HEK293 (cell line): ENCODE data around the gene REM2.

Source experiments
- CTCF ChIA-PET: fragments of 350-600 bp; formaldehyde crosslinking; extraction: SDS; loops from one replicate; lab custom pipeline; 2021; ENCODE audit warnings: antibody characterized with exemption; lab: Yijun Ruan, JAX
- POLR2A ChIA-PET: fragments of 300-600 bp; formaldehyde crosslinking; extraction: SDS; loops from one replicate; lab custom pipeline; 2020; ENCODE audit warnings: antibody characterized with exemption, inconsistent platforms; lab: Yijun Ruan, JAX
- H3K27ac ChIP-seq: fragments of 200-500 bp; sonication (Bioruptor generic); 2 replicates; pipeline ENCODE4 v1.5.1; 2014; ENCODE audit warnings: low read depth, low read length, control low read depth, inconsistent platforms; ENCODE audit errors: extremely low read depth
- H3K36me3 ChIP-seq, 2 experiments: fragments of 200-500 bp in 1 of 2; sonication (Bioruptor generic) in 1 of 2; 1 replicate in 1 of 2; 2 replicates in 1 of 2; pipeline ENCODE4 v1.5.1; 2014 to 2017; ENCODE audit warnings: inconsistent platforms in 2 of 2, low read length in 2 of 2; ENCODE audit not compliant: control insufficient read depth in 2 of 2, insufficient read depth in 1 of 2
- H3K4me1 ChIP-seq: fragments of 200-500 bp; sonication (Bioruptor generic); 2 replicates; pipeline ENCODE4 v1.5.1; 2014; ENCODE audit warnings: mild to moderate bottlenecking, low read length, inconsistent platforms; ENCODE audit not compliant: control insufficient read depth, insufficient read depth
- H3K4me3 ChIP-seq: 2 replicates; pipeline ENCODE4 v1.5.1; 2011; ENCODE audit warnings: low read depth, mild to moderate bottlenecking, control low read depth, low read length, moderate library complexity
- H3K9me3 ChIP-seq: fragments of 200-500 bp; sonication (Bioruptor generic); 2 replicates; pipeline ENCODE4 v1.5.1; 2014; ENCODE audit warnings: low read depth, low read length, inconsistent platforms; ENCODE audit not compliant: control insufficient read depth, insufficient read depth
- SETDB1 ChIP-seq: IDR thresholded peaks from one replicate; pipeline ENCODE4 v1.6.1; 2017; ENCODE audit warnings: mild to moderate bottlenecking, low read length, moderate library complexity, mixed read lengths; ENCODE audit not compliant: insufficient read length
- TCF7L2 ChIP-seq: IDR thresholded peaks from 2 replicates; pipeline ENCODE4 v1.6.1; 2011; ENCODE audit warnings: low read depth, mild to moderate bottlenecking, inconsistent platforms, low read length, moderate library complexity, borderline replicate concordance
- TRIM28 ChIP-seq: IDR thresholded peaks from 2 replicates; pipeline ENCODE4 v1.6.1; 2011; ENCODE audit warnings: low read length, control low read depth, borderline replicate concordance
- ZFP69B ChIP-seq: fragments of 450-650 bp; formaldehyde crosslinking; IDR thresholded peaks from 2 replicates; pipeline ENCODE4 v1.5.1; 2016; ENCODE audit warnings: missing biosample characterization, missing genetic modification characterization
- ZNF121 ChIP-seq: fragments of 450-650 bp; formaldehyde crosslinking; IDR thresholded peaks from 2 replicates; pipeline ENCODE4 v1.5.1; 2016; ENCODE audit warnings: missing biosample characterization, missing genetic modification characterization
- ZNF223 ChIP-seq: fragments of 450-650 bp; formaldehyde crosslinking; IDR thresholded peaks from 2 replicates; pipeline ENCODE4 v1.5.1; 2016; ENCODE audit warnings: missing biosample characterization, missing genetic modification characterization
- ZNF37A ChIP-seq: fragments of 450-650 bp; IDR thresholded peaks from 2 replicates; pipeline ENCODE4 v1.5.1; 2018; ENCODE audit warnings: missing biosample characterization, missing genetic modification characterization
- ZNF416 ChIP-seq: fragments of 450-650 bp; formaldehyde crosslinking; IDR thresholded peaks from 2 replicates; pipeline ENCODE4 v1.5.1; 2016; ENCODE audit warnings: missing biosample characterization, missing genetic modification characterization
- ZNF558 ChIP-seq: fragments of 450-650 bp; formaldehyde crosslinking; IDR thresholded peaks from 2 replicates; pipeline ENCODE4 v1.5.1; 2016; ENCODE audit warnings: missing biosample characterization, missing genetic modification characterization
- TF ChIP-seq, protein P1 (sequence below): fragments of 450-650 bp; formaldehyde crosslinking; IDR thresholded peaks from 2 replicates; pipeline ENCODE4 v1.5.1; 2017; ENCODE audit warnings: missing biosample characterization, missing genetic modification characterization
- TF ChIP-seq, protein P2 (sequence below): fragments of 450-650 bp; formaldehyde crosslinking; conservative IDR thresholded peaks from 2 replicates; pipeline ENCODE4 v1.5.1; 2016; ENCODE audit warnings: low read depth, missing biosample characterization, missing genetic modification characterization
- TF ChIP-seq, protein P3 (sequence below): fragments of 450-650 bp; formaldehyde crosslinking; IDR thresholded peaks from 2 replicates; pipeline ENCODE4 v1.5.1; 2016; ENCODE audit warnings: missing biosample characterization, missing genetic modification characterization
- TF ChIP-seq, protein P4 (sequence below): fragments of 450-650 bp; formaldehyde crosslinking; IDR thresholded peaks from 2 replicates; pipeline ENCODE4 v1.5.1; 2016; ENCODE audit warnings: missing biosample characterization, missing genetic modification characterization

The REM2 gene

DNA sequence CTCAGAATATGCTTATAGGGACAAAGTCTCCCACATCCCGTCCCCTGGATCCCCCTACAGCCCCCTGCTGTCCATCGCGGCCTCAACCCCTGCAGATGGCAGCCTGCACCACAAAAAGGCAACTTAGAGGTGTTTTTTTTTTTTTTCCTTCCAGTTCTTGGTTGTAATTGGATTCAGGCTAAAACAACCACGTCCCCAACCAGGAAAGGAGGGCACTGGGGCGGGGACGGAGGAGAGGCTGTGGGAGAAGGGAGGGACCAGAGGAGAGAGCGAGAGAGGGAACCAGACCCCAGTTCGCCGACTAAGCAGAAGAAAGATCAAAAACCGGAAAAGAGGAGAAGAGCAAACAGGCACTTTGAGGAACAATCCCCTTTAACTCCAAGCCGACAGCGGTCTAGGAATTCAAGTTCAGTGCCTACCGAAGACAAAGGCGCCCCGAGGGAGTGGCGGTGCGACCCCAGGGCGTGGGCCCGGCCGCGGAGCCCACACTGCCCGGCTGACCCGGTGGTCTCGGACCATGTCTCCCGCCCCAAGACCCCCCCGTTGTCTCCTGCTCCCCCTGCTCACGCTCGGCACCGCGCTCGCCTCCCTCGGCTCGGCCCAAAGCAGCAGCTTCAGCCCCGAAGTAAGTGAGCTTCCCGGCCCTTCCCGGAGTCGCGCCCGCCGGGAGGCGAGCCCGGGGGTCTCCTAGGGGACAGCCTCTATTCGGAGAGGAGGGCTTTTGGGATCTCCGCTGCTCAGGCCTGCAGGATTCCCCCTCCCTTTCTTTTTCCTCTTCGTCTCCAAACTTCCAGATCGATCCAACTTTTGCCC is 46.5 kb upstream of the REM2 start, which contains the start of gene MMP14 (continued):
- TF ChIP-seq, protein P1, sequence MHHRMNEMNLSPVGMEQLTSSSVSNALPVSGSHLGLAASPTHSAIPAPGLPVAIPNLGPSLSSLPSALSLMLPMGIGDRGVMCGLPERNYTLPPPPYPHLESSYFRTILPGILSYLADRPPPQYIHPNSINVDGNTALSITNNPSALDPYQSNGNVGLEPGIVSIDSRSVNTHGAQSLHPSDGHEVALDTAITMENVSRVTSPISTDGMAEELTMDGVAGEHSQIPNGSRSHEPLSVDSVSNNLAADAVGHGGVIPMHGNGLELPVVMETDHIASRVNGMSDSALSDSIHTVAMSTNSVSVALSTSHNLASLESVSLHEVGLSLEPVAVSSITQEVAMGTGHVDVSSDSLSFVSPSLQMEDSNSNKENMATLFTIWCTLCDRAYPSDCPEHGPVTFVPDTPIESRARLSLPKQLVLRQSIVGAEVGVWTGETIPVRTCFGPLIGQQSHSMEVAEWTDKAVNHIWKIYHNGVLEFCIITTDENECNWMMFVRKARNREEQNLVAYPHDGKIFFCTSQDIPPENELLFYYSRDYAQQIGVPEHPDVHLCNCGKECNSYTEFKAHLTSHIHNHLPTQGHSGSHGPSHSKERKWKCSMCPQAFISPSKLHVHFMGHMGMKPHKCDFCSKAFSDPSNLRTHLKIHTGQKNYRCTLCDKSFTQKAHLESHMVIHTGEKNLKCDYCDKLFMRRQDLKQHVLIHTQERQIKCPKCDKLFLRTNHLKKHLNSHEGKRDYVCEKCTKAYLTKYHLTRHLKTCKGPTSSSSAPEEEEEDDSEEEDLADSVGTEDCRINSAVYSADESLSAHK (tag by site-specific recombination) = no peak
- TF ChIP-seq, protein P2, sequence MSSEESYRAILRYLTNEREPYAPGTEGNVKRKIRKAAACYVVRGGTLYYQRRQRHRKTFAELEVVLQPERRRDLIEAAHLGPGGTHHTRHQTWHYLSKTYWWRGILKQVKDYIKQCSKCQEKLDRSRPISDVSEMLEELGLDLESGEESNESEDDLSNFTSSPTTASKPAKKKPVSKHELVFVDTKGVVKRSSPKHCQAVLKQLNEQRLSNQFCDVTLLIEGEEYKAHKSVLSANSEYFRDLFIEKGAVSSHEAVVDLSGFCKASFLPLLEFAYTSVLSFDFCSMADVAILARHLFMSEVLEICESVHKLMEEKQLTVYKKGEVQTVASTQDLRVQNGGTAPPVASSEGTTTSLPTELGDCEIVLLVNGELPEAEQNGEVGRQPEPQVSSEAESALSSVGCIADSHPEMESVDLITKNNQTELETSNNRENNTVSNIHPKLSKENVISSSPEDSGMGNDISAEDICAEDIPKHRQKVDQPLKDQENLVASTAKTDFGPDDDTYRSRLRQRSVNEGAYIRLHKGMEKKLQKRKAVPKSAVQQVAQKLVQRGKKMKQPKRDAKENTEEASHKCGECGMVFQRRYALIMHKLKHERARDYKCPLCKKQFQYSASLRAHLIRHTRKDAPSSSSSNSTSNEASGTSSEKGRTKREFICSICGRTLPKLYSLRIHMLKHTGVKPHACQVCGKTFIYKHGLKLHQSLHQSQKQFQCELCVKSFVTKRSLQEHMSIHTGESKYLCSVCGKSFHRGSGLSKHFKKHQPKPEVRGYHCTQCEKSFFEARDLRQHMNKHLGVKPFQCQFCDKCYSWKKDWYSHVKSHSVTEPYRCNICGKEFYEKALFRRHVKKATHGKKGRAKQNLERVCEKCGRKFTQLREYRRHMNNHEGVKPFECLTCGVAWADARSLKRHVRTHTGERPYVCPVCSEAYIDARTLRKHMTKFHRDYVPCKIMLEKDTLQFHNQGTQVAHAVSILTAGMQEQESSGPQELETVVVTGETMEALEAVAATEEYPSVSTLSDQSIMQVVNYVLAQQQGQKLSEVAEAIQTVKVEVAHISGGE (tag by site-specific recombination) = no peak

DNA sequence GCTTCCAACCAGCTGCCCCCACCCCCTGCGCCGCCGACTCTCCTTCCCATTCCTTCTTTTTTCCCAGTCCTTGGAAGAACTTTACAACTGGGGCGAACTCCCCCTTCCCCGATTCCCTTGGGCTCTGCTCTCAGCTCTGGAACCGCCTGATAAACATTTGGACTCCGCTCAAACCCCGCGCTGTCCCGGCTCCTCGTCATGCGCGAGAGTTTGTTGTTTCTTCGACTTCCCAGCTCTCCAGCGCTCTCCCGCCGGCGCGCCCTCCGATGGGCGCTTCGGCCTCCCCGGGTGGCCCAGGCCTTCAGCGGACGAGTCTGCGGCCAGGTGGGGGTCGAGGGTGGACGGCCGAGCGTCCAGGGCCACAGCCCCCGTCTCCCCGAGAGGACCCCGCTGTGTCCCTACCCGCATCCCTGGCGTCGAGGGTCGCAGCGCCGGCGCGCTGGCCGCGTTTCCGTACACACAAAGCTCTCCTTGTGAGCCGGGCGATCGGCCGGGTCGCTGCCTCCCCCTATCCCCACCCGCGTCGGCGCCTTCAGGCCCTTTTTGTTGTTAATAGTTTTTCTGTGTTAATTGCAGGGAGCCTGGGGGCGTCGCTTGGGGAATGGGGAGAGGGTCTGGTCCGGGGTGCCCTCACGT is 45.8 kb upstream of the REM2 start:
- TF ChIP-seq, protein P3, sequence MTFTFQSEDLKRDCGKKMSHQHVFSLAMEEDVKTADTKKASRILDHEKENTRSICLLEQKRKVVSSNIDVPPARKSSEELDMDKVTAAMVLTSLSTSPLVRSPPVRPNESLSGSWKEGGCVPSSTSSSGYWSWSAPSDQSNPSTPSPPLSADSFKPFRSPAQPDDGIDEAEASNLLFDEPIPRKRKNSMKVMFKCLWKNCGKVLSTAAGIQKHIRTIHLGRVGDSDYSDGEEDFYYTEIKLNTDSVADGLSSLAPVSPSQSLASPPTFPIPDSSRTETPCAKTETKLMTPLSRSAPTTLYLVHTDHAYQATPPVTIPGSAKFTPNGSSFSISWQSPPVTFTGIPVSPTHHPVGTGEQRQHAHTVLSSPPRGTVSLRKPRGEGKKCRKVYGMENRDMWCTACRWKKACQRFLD (tag by site-specific recombination) = no peak
- TF ChIP-seq ZNF558 (tag by site-specific recombination) (no peak), TRIM28 (no peak), ZNF37A (no peak), TCF7L2 (no peak), ZNF121 (tag by site-specific recombination) (no peak), ZNF223 (tag by site-specific recombination) (no peak), ZNF416 (tag by site-specific recombination) (no peak), SETDB1 (no peak), ZFP69B (no peak)
- TF ChIP-seq, protein P4, sequence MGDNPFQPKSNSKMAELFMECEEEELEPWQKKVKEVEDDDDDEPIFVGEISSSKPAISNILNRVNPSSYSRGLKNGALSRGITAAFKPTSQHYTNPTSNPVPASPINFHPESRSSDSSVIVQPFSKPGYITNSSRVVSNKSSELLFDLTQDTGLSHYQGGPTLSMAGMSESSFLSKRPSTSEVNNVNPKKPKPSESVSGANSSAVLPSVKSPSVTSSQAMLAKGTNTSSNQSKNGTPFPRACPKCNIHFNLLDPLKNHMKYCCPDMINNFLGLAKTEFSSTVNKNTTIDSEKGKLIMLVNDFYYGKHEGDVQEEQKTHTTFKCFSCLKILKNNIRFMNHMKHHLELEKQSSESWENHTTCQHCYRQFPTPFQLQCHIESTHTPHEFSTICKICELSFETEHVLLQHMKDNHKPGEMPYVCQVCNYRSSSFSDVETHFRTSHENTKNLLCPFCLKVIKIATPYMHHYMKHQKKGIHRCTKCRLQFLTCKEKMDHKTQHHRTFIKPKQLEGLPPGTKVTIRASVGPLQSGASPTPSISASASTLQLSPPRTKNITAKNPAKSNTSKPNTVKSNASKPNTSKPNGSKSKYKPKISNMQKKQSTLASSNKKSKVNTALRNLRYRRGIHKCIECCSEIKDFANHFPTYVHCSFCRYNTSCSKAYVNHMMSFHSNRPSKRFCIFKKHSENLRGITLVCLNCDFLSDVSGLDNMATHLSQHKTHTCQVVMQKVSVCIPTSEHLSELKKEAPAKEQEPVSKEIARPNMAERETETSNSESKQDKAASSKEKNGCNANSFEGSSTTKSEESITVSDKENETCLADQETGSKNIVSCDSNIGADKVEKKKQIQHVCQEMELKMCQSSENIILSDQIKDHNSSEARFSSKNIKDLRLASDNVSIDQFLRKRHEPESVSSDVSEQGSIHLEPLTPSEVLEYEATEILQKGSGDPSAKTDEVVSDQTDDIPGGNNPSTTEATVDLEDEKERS (tag by site-specific recombination) = no peak
- Histone ChIP-seq H3K27ac (peak overlapping the region; percentile 17; the same call in 1 of the 2 replicates), H3K4me1 (no peaks in the 10 kb centered on the region), H3K4me3 (peak overlapping the region; percentile 24), H3K9me3 (no peaks in the 10 kb centered on the region), H3K36me3 (peaks cover 18 to 27% of the 10 kb centered on the region in 2 experiments; a peak in 2 of 3 replicates)
- ChIA-PET POLR2A (interaction anchor here (0.5 to 1.0 kb wide), 2 partner anchors 12 to 77 kb away, joined by 3 read pairs; no protein-coding TSS in a partner anchor), CTCF (interaction anchor here (0.6 to 1.3 kb wide), 3 partner anchors 14 to 309 kb away, joined by 3 to 10 read pairs (median 4); no protein-coding TSS in a partner anchor)
